GM10266 (cell line): ENCODE results near the gene KNOP1.

Experiments used
- DNase-seq: peaks from one replicate; pipeline ENCODE4 v3.0.0; 2012; ENCODE audit errors: extremely low spot score
- TF ChIP-seq, protein P1 (sequence below): IDR thresholded peaks from 2 replicates; pipeline ENCODE4 v1.5.1; 2012; ENCODE audit warnings: mild to moderate bottlenecking, low read depth; ENCODE audit not compliant: control insufficient read depth, insufficient read depth; ENCODE audit errors: missing control alignments

KNOP1 gene

DNA sequence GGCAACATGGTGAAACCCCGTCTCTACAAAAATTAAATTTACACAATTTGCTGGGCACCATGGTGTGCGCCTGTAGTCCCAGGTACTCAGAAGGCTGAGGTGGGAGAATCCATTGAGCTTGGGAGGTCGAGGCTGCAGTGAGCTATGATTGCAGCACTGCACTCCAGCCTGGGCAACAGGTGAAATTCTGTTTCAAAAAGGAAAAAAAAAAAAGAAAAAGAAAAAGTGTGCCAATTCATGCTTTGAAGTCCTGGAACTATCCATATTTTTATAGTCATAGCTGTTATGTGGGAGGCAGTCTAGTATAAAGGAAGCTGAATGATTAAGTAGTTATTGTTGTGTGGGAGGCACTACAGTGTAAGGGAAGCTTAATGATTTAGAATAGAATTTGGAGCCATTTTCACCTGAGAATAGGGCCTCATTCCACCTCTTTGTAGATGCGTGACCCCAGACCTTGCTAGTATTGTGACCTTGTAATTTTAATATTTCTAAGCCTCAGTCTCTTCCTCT lies 31.6 kb upstream of the KNOP1 start:
- TF ChIP-seq, protein P1, sequence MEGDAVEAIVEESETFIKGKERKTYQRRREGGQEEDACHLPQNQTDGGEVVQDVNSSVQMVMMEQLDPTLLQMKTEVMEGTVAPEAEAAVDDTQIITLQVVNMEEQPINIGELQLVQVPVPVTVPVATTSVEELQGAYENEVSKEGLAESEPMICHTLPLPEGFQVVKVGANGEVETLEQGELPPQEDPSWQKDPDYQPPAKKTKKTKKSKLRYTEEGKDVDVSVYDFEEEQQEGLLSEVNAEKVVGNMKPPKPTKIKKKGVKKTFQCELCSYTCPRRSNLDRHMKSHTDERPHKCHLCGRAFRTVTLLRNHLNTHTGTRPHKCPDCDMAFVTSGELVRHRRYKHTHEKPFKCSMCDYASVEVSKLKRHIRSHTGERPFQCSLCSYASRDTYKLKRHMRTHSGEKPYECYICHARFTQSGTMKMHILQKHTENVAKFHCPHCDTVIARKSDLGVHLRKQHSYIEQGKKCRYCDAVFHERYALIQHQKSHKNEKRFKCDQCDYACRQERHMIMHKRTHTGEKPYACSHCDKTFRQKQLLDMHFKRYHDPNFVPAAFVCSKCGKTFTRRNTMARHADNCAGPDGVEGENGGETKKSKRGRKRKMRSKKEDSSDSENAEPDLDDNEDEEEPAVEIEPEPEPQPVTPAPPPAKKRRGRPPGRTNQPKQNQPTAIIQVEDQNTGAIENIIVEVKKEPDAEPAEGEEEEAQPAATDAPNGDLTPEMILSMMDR, result no peak
- no peak for DNase-seq

DNA sequence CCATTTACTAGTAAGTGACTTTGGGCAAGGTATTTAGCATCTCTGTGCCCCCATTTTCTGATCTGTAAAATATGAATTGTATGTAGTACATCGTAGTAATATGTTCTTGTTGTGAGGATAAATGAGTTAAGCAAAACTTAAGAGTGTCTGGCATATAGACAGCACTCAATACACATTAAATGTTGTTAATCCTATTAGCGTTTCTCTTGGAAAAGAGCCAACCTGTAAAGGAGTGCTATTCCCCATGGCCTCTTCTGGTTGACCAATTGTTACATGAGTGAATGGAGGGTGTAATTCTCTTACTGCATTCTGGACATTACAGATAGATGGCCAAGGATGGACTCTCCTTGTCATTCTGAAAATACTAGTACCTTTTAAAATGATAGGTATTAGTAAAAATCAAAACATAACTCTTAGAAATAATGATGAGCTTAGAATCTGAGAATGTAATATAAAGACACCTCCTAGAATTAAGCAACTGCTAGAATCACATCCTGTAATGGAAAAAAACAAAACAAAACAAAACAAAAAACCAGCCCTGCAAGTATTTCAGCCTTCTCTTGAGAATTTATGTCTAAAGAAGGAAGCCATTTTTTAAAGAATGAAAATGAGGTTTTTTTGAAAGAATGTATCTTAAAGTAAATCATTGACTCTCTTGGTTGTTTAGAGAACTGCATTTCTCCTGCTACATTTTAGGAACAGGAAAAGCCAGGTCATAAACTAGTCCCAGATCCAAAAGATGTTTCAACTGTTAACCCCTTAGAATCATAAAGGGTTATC lies 30.6 kb upstream of the KNOP1 start:
- no peak for DNase-seq
- TF ChIP-seq, protein P1, result no peak

DNA sequence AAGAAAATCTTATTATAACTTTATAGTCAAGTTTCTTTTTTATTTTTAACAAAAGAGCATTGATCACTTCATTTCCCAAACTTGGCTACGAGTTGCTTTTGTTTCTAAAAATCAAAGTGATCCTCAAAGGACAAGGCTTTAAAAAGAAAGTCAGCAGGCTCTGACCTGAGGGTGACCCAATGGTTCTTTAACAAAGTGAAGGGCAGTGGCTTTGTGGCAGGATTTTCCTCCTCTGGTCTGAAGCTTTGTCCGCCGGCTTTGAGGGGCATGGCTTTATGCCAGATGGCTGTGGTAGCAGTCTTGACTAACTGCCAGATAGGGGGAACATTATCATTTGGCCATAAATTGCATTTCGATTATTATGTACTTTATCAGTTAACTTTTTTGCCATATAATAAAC lies 28.5 kb upstream of the KNOP1 start:
- no peak for DNase-seq
- TF ChIP-seq, protein P1, result no peak

DNA sequence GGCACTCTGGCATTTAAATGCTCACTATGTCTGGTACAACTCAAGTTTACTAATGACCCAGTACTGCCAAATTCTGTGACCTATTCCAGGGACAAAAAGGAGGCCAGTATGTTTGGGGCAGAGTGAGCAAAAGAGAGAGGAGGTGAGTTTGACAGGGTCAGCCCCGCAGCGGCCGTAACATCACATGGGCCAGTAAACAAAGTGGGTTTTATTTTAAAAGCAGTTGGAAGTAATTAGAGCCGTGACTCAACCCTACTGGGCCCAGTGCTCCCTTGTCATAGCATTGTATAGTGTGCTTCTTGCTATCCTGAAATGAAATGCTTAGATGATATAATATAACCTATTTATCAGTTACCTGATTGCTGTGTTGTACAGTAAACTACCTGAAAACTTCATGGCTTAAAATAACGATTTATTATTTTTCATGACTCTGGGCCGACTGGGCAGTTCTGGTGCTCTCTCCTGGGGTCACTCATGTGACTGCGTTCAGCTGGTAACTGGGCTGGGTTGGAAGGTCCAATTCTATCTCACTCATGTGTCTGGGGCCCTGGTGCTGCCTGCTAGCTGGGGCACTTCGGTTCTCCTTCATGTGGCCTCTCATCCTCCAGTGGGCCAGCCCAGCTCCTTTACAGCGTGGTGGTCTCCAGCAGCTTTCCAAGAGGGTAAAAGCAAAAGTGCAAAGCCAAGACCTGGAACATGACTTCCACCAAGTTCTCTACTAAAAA lies 27.4 kb upstream of the KNOP1 start:
- TF ChIP-seq, protein P1, result no peak
- no peak for DNase-seq

DNA sequence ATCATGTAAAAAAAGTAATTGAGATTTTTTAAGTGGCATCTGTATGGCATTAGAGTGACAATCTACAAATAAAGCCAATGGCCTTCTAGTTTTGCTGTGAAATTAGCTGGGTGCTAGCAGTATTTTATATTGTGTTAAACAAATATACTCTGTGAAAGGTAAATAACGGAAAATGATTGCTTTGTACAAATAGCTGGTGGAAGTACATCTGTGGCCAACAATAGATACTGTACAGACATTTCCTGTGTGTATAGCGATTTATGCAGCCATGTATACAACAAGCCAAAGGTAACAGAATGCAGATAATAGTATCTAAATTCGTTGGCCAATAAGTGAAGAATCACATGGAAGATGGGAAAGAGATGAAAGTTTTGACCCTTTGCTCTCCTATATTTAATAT lies 26.6 kb upstream of the KNOP1 start:
- DNase-seq, result no peak
- TF ChIP-seq, protein P1, result no peak

DNA sequence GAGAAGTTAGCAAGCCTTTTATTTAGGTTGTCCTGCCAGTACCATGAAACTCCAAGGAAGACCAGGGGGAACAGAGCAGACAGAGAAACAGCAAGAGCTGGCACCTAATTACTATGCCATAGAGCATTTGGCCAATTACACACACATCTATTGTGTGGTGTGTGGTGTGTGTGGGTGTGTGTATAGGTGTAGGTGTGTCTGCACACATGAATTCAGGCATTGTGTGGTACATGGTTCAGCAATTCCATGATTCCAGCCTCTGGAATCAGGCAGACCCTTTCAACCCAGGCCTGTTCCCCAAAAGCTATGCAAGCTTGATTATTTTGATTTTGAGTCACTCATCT lies 25.8 kb upstream of the KNOP1 start:
- no peak for DNase-seq
- TF ChIP-seq, protein P1, result no peak

DNA sequence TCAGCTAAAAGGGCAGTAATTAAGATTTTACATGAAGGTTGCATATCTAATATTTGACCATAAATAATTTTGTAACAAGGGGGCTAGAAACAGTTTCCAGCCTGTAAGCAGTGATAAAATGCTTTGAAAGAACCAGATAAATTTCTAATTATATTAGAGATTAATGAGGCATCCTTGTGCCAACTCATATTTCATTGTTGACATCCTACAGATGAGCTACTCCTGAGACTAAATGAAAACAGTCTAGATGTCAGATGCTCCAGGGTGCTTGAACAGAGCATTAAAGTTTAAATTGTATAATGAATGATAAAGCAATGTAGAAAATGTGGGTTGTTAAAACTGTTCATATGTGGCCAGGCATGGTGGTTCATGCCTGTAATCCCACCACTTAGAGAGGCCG lies 23.3 kb upstream of the KNOP1 start:
- no peak for DNase-seq
- TF ChIP-seq, protein P1, result no peak
